H1 (cell line): ENCODE measurements around the gene EPX. TPM values are rescaled to one million over a fixed set of nuclear protein-coding genes. Genes with fewer than 3 reads are reported as not detected.

ENCODE experiments used
- CTCF ChIA-PET: fragments of 300-600 bp; sonication (Branson Sonifier 250); formaldehyde crosslinking; loops from one replicate; lab custom pipeline; 2021; ENCODE audit not compliant: partially characterized antibody; lab: Charles Lee
- POLR2A ChIA-PET: fragments of 300-600 bp; sonication (Branson Sonifier 250); formaldehyde crosslinking; loops from one replicate; lab custom pipeline; 2021; ENCODE audit warnings: inconsistent platforms; ENCODE audit not compliant: partially characterized antibody; lab: Charles Lee
- DNase-seq, 2 experiments: peaks; one replicate each; pipeline versions ENCODE4 v3.0.0 to v3.0.0-alpha.2; 2010 to 2022; ENCODE audit warnings: low spot score in 2 of 2, low read depth in 1 of 2, mixed read lengths in 1 of 2
- FAIRE-seq: peaks from 2 replicates; lab custom pipeline; 2011; peaks lifted over from hg19 to GRCh38; lab: Jason Lieb, UNC
- H2AFZ ChIP-seq: 2 replicates; pipeline ENCODE4 v1.8.1; 2012; ENCODE audit warnings: low read length, inconsistent platforms
- H2AK5ac ChIP-seq: 2 replicates; pipeline ENCODE4 v1.6.1; 2013; ENCODE audit warnings: low read depth, low read length
- H2BK120ac ChIP-seq: replicated peaks from 2 replicates; pipeline ENCODE3; 2013; ENCODE audit warnings: low read depth, low read length, inconsistent platforms
- H2BK12ac ChIP-seq: 2 replicates; pipeline ENCODE4 v1.6.1; 2013; ENCODE audit warnings: low read depth, low read length
- H2BK15ac ChIP-seq: 2 replicates; pipeline ENCODE4 v1.6.1; 2013; ENCODE audit warnings: low read length
- H2BK20ac ChIP-seq: 2 replicates; pipeline ENCODE4 v1.6.1; 2013; ENCODE audit warnings: low read length
- H2BK5ac ChIP-seq: 2 replicates; pipeline ENCODE4 v1.6.1; 2013; ENCODE audit warnings: low read depth, low read length
- H3K14ac ChIP-seq: 2 replicates; pipeline ENCODE4 v1.6.1; 2013; ENCODE audit warnings: inconsistent platforms; ENCODE audit not compliant: insufficient read length
- H3K18ac ChIP-seq: 2 replicates; pipeline ENCODE4 v1.6.1; 2013; ENCODE audit warnings: low read length; ENCODE audit errors: extremely low read depth
- H3K23ac ChIP-seq: 2 replicates; pipeline ENCODE4 v1.6.1; 2013; ENCODE audit warnings: inconsistent platforms; ENCODE audit not compliant: insufficient read length
- H3K23me2 ChIP-seq: 2 replicates; pipeline ENCODE4 v1.6.1; 2013; ENCODE audit warnings: low read depth, low read length
- H3K27ac ChIP-seq: 2 replicates; pipeline ENCODE4 v1.6.1; 2011; ENCODE audit warnings: low read depth, low read length, inconsistent platforms
- H3K27me3 ChIP-seq, 4 experiments: replicated peaks in 1 of 4; 1 replicate in 1 of 4; 2 replicates in 3 of 4; pipeline versions ENCODE4 v1.6.1 to v1.8.1; 2011 to 2013; ENCODE audit warnings: low read length in 3 of 4, mild to moderate bottlenecking in 3 of 4, inconsistent platforms in 2 of 4, mixed read lengths in 2 of 4, moderate library complexity in 1 of 4; ENCODE audit not compliant: control insufficient read depth in 3 of 4, insufficient read depth in 3 of 4; ENCODE audit errors: extremely low read depth in 1 of 4
- H3K36me3 ChIP-seq, 4 experiments: 2 replicates each; pipeline versions ENCODE4 v1.6.1 to v1.8.1; 2011 to 2013; ENCODE audit warnings: mild to moderate bottlenecking in 4 of 4, low read length in 3 of 4, moderate library complexity in 2 of 4, control low read depth in 1 of 4, inconsistent platforms in 1 of 4; ENCODE audit not compliant: insufficient read depth in 4 of 4, control insufficient read depth in 2 of 4
- H3K4ac ChIP-seq: replicated peaks from 2 replicates; pipeline ENCODE3; 2013; ENCODE audit warnings: low read length, low read depth, mixed read lengths, inconsistent platforms; ENCODE audit not compliant: insufficient read length
- H3K4me1 ChIP-seq, 4 experiments: replicated peaks in 1 of 4; 1 replicate in 1 of 4; 2 replicates in 3 of 4; pipeline versions ENCODE4 v1.6.1 to v1.8.1; 2011 to 2013; ENCODE audit warnings: low read length in 3 of 4, inconsistent platforms in 2 of 4, mixed read lengths in 1 of 4; ENCODE audit not compliant: insufficient read depth in 4 of 4, control insufficient read depth in 3 of 4
- H3K4me2 ChIP-seq, 2 experiments: 2 replicates each; pipeline versions ENCODE4 v1.6.1 to v1.8.1; 2011 to 2013; ENCODE audit warnings: low read depth in 2 of 2, low read length in 2 of 2, control low read depth in 1 of 2, inconsistent platforms in 1 of 2, mild to moderate bottlenecking in 1 of 2; ENCODE audit not compliant: insufficient read depth in 1 of 2
- H3K4me3 ChIP-seq, 4 experiments: fragments of 200-600, 300-600 bp in 1 of 4; sonication (generic), shearing (Covaris generic), sonication (Bioruptor Twin) in 1 of 4; 2 replicates each; pipeline versions ENCODE4 v1.5.1 to v1.8.1; 2011 to 2016; ENCODE audit warnings: low read length in 4 of 4, low read depth in 3 of 4, control low read depth in 2 of 4, inconsistent platforms in 2 of 4, mild to moderate bottlenecking in 2 of 4, mixed read lengths in 1 of 4, moderate library complexity in 1 of 4; ENCODE audit not compliant: insufficient read depth in 2 of 4; ENCODE audit errors: extremely low read depth in 1 of 4
- H3K56ac ChIP-seq: replicated peaks from 2 replicates; pipeline ENCODE3; 2013; ENCODE audit warnings: low read depth, mild to moderate bottlenecking, mixed read lengths, low read length, inconsistent platforms; ENCODE audit not compliant: insufficient read length
- H3K79me1 ChIP-seq: 2 replicates; pipeline ENCODE4 v1.6.1; 2013; ENCODE audit warnings: low read depth, low read length, control low read depth
- H3K79me2 ChIP-seq, 2 experiments: 2 replicates each; pipeline versions ENCODE4 v1.6.1 to v1.8.1; 2012 to 2013; ENCODE audit warnings: low read length in 2 of 2, mild to moderate bottlenecking in 2 of 2, inconsistent platforms in 1 of 2; ENCODE audit not compliant: insufficient read depth in 2 of 2, control insufficient read depth in 1 of 2
- H3K9ac ChIP-seq, 4 experiments: replicated peaks in 1 of 4; 1 replicate in 1 of 4; 2 replicates in 3 of 4; pipeline versions ENCODE4 v1.6.1 to v1.8.1; 2011 to 2013; ENCODE audit warnings: low read depth in 3 of 4, low read length in 3 of 4, control low read depth in 2 of 4, mild to moderate bottlenecking in 2 of 4, moderate library complexity in 2 of 4, inconsistent platforms in 1 of 4; ENCODE audit errors: extremely low read depth in 1 of 4
- H3K9me3 ChIP-seq, 2 experiments: 2 replicates each; pipeline versions ENCODE4 v1.6.1 to v1.8.1; 2012 to 2013; ENCODE audit warnings: mild to moderate bottlenecking in 2 of 2, moderate library complexity in 2 of 2, control low read depth in 1 of 2, inconsistent platforms in 1 of 2, low read depth in 1 of 2, low read length in 1 of 2, mixed read lengths in 1 of 2; ENCODE audit not compliant: insufficient read depth in 2 of 2
- H4K20me1 ChIP-seq, 2 experiments: replicated peaks in 1 of 2; 2 replicates each; pipeline versions ENCODE3 to v1.8.1; 2011 to 2013; ENCODE audit warnings: inconsistent platforms in 2 of 2, low read length in 2 of 2, mild to moderate bottlenecking in 1 of 2; ENCODE audit not compliant: insufficient read depth in 2 of 2, control insufficient read depth in 1 of 2
- H4K5ac ChIP-seq: 2 replicates; pipeline ENCODE4 v1.6.1; 2013; ENCODE audit warnings: low read length, low read depth, mixed read lengths, inconsistent platforms; ENCODE audit not compliant: insufficient read length
- H4K8ac ChIP-seq: 2 replicates; pipeline ENCODE4 v1.8.0; 2013; ENCODE audit warnings: mild to moderate bottlenecking, moderate library complexity, low read length, inconsistent platforms; ENCODE audit not compliant: insufficient read depth; ENCODE audit errors: extremely low read depth
- H4K91ac ChIP-seq: replicated peaks from 2 replicates; pipeline ENCODE3; 2013; ENCODE audit warnings: low read length, mixed read lengths, inconsistent platforms; ENCODE audit not compliant: insufficient read length
- JUN ChIP-seq: IDR thresholded peaks from 2 replicates; pipeline ENCODE4 v1.6.1; 2011; ENCODE audit warnings: low read depth, mild to moderate bottlenecking, improper control_type of control experiment, low read length
- POLR2AphosphoS5 ChIP-seq: IDR thresholded peaks from 2 replicates; pipeline ENCODE4 v1.6.1; 2011; ENCODE audit warnings: low read depth, low read length
- WGBS, 2 experiments: shearing (Covaris generic) in 1 of 2; methylation state at CpG; one replicate each; pipeline versions ENCODE4 v1.1.6 to v1.1.7; 2013 to 2015; ENCODE audit warnings: low lambda C conversion rate in 2 of 2, mixed read lengths in 2 of 2, inconsistent platforms in 1 of 2, low coverage in 1 of 2, missing lambda C conversion rate in 1 of 2; ENCODE audit not compliant: insufficient replicate concordance in 2 of 2, insufficient coverage in 1 of 2, insufficient read length in 1 of 2; ENCODE audit errors: extremely low coverage in 1 of 2, missing lambda C conversion rate in 1 of 2; 5-methylcytosine and 5-hydroxymethylcytosine counted together
- polyA plus RNA-seq, 7 experiments: library from polyadenylated mRNA; depleted of rRNA in 3 of 7; stranded (reverse) in 5 of 7; unstranded in 2 of 7; fragments of >200 nt in 5 of 7; fragments of 200-250 nt in 2 of 7; gene quantifications; 1 replicate in 5 of 7; 2 replicates in 1 of 7; 4 replicates in 1 of 7; pipeline versions ENCODE4 v1.2.1 to v1.2.3, GENCODE V29; 2011 to 2013; ENCODE audit warnings: missing spikeins in 2 of 7, mixed read lengths in 2 of 7
- total RNA-seq: library from RNA; stranded (reverse); fragmentation: NEBNext Ultra II Directional; extraction: Animal tissue kit (Norgen Biotek cat#: 25700); gene quantifications from 2 replicates; pipeline ENCODE4 v1.2.1, GENCODE V29; 2021
- TF ChIP-seq, protein P1 (sequence below), 3 experiments: IDR thresholded peaks; 1 replicate in 2 of 3; 2 replicates in 1 of 3; pipeline versions ENCODE4 v1.5.1 to v1.6.1; 2011; ENCODE audit warnings: low read length in 3 of 3, mild to moderate bottlenecking in 3 of 3, inconsistent platforms in 2 of 3, low read depth in 1 of 3, moderate library complexity in 1 of 3; ENCODE audit not compliant: insufficient read depth in 1 of 3; ENCODE audit errors: control extremely low read depth in 1 of 3

EPX gene
- total and polyA plus RNA-seq, 2 of the 8 experiments (the other 6 are each of a cell fraction or from before 2014, with no cell fraction given) = not detected

DNA sequence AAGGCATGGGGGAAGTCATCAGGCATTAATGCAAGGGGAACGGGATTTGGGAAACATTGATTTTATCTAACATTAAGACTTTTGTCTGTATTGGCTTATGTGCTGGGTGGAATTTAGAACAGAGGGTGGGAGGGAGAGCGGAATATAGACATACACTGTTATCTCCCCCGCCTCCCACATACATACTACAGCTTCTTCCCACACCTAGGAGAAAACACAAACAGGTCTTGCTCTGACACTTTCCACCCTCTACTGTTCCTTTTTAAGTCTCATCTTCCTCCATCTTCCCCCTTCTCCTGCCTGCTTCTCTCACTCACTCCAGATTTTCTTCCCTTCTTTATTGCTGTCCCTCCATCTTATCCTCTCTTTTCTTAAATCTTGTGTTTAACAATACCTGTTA, 43.9 kb upstream of the EPX start:
- H2AK5ac ChIP-seq = no peak overlapping the region
- no peaks in the 10 kb centered on the region; a peak in 1 of 7 replicates for H3K4me1 ChIP-seq
- no peak overlapping the region for H2BK5ac ChIP-seq
- H3K4me2 ChIP-seq = no peak overlapping the region
- H3K18ac ChIP-seq = no peak overlapping the region
- no peak overlapping the region for H3K4me3 ChIP-seq
- no peak overlapping the region for H2BK20ac ChIP-seq
- H3K4ac ChIP-seq = no peak overlapping the region
- no peak overlapping the region for H4K91ac ChIP-seq
- DNase-seq (no peak), FAIRE-seq (no peak)
- no peak overlapping the region for H2BK120ac ChIP-seq
- H3K27me3 ChIP-seq = no peaks in the 10 kb centered on the region; a peak in 1 of 7 replicates
- H3K9me3 ChIP-seq = peaks cover 8 to 9% of the 10 kb centered on the region in 2 experiments; a peak in 3 of 4 replicates
- no peak overlapping the region for H4K8ac ChIP-seq
- no peak overlapping the region for H3K56ac ChIP-seq
- no peak overlapping the region for H3K27ac ChIP-seq
- H3K23me2 ChIP-seq = no peaks in the 10 kb centered on the region; the same call in 1 of the 2 replicates
- TF ChIP-seq, protein P1, sequence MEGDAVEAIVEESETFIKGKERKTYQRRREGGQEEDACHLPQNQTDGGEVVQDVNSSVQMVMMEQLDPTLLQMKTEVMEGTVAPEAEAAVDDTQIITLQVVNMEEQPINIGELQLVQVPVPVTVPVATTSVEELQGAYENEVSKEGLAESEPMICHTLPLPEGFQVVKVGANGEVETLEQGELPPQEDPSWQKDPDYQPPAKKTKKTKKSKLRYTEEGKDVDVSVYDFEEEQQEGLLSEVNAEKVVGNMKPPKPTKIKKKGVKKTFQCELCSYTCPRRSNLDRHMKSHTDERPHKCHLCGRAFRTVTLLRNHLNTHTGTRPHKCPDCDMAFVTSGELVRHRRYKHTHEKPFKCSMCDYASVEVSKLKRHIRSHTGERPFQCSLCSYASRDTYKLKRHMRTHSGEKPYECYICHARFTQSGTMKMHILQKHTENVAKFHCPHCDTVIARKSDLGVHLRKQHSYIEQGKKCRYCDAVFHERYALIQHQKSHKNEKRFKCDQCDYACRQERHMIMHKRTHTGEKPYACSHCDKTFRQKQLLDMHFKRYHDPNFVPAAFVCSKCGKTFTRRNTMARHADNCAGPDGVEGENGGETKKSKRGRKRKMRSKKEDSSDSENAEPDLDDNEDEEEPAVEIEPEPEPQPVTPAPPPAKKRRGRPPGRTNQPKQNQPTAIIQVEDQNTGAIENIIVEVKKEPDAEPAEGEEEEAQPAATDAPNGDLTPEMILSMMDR (IDR thresholded peaks at IDR 0.05; ENCODE audit: control extremely low read depth in 1 of 3, insufficient read depth in 1 of 3, low read depth in 1 of 3, low read length in 3 of 3) = no peak
- TF ChIP-seq JUN = no peak
- TF ChIP-seq POLR2AphosphoS5 = no peak
- 92% methylated on average over 3 of the region's 3 CpGs; no CpG with 5 or more reads in 1 of the 2 experiments for WGBS, 2 experiments
- CTCF ChIA-PET = no interaction called here
- H3K79me2 ChIP-seq = no peaks in the 10 kb centered on the region
- no peaks in the 10 kb centered on the region for H4K20me1 ChIP-seq
- H4K5ac ChIP-seq = no peak overlapping the region
- no peak overlapping the region for H3K14ac ChIP-seq
- H2BK15ac ChIP-seq = no peak overlapping the region
- H3K36me3 ChIP-seq = no peaks in the 10 kb centered on the region
- no peaks in the 10 kb centered on the region for H3K79me1 ChIP-seq
- H2BK12ac ChIP-seq = no peak overlapping the region
- H2AFZ ChIP-seq = no peak overlapping the region
- no peak overlapping the region for H3K9ac ChIP-seq
- no peak overlapping the region for H3K23ac ChIP-seq
- POLR2A ChIA-PET = no interaction called here
